ENCODE data around the gene TAGLN3.

DNA sequence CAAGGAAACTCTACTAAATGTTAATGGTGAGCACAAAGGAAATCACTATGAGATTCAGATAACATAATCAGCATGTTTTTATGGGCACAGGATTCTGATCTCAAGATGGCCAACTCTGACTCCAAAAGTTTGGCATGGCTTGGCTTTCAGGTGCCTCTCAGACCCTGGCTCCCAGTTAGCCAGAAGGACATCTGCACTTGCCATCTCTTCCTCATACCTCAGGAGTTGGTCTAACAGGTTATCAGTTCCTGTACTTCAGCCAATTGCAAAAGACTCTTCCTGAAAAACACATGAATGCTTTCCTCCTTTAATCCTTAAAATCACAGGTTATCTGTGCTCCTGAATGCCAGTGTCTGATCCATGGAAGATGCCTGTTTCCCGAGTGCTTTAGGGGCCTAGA is 60.8 kb downstream of the TAGLN3 start:
- TF ChIP-seq, protein P1, sequence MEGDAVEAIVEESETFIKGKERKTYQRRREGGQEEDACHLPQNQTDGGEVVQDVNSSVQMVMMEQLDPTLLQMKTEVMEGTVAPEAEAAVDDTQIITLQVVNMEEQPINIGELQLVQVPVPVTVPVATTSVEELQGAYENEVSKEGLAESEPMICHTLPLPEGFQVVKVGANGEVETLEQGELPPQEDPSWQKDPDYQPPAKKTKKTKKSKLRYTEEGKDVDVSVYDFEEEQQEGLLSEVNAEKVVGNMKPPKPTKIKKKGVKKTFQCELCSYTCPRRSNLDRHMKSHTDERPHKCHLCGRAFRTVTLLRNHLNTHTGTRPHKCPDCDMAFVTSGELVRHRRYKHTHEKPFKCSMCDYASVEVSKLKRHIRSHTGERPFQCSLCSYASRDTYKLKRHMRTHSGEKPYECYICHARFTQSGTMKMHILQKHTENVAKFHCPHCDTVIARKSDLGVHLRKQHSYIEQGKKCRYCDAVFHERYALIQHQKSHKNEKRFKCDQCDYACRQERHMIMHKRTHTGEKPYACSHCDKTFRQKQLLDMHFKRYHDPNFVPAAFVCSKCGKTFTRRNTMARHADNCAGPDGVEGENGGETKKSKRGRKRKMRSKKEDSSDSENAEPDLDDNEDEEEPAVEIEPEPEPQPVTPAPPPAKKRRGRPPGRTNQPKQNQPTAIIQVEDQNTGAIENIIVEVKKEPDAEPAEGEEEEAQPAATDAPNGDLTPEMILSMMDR (IDR thresholded peaks at IDR 0.05; ENCODE audit: low read depth, low read length, missing input control) = no peak
- TF ChIP-seq, protein P2, sequence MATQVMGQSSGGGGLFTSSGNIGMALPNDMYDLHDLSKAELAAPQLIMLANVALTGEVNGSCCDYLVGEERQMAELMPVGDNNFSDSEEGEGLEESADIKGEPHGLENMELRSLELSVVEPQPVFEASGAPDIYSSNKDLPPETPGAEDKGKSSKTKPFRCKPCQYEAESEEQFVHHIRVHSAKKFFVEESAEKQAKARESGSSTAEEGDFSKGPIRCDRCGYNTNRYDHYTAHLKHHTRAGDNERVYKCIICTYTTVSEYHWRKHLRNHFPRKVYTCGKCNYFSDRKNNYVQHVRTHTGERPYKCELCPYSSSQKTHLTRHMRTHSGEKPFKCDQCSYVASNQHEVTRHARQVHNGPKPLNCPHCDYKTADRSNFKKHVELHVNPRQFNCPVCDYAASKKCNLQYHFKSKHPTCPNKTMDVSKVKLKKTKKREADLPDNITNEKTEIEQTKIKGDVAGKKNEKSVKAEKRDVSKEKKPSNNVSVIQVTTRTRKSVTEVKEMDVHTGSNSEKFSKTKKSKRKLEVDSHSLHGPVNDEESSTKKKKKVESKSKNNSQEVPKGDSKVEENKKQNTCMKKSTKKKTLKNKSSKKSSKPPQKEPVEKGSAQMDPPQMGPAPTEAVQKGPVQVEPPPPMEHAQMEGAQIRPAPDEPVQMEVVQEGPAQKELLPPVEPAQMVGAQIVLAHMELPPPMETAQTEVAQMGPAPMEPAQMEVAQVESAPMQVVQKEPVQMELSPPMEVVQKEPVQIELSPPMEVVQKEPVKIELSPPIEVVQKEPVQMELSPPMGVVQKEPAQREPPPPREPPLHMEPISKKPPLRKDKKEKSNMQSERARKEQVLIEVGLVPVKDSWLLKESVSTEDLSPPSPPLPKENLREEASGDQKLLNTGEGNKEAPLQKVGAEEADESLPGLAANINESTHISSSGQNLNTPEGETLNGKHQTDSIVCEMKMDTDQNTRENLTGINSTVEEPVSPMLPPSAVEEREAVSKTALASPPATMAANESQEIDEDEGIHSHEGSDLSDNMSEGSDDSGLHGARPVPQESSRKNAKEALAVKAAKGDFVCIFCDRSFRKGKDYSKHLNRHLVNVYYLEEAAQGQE (IDR thresholded peaks at IDR 0.05) = no peak
- TF ChIP-seq, protein P3, sequence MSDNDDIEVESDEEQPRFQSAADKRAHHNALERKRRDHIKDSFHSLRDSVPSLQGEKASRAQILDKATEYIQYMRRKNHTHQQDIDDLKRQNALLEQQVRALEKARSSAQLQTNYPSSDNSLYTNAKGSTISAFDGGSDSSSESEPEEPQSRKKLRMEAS (IDR thresholded peaks at IDR 0.05) = no peak
- TF ChIP-seq RXRA (IDR thresholded peaks at IDR 0.05) (no peak), SP1 (IDR thresholded peaks at IDR 0.05) (no peak), YY1 (IDR thresholded peaks at IDR 0.05) (no peak)
